Lower lobe of right lung (tissue), 2 donors: ENCODE results near the gene DNAAF5. TPM values are rescaled to one million over a fixed set of nuclear protein-coding genes. Genes with fewer than 3 reads are reported as not detected.

ENCODE experiments used
- ATAC-seq, 2 donors: fragments of 200-7000 bp; cut with Tn5 transposase; one replicate each; pipeline ENCODE4 v1.9.1; 2020 to 2022; ENCODE audit warnings: mild to moderate bottlenecking in 2 of 2, moderate library complexity in 2 of 2
- DNase-seq: peaks from one replicate; pipeline ENCODE4 v3.0.0-alpha.2; 2020
- H3K27ac ChIP-seq: fragments of 200-600 bp; one replicate; pipeline ENCODE4 v1.8.0; 2022
- H3K27me3 ChIP-seq: fragments of 200-600 bp; one replicate; pipeline ENCODE4 v1.8.0; 2022; ENCODE audit warnings: low read depth
- H3K36me3 ChIP-seq: fragments of 200-600 bp; one replicate; pipeline ENCODE4 v1.8.0; 2022; ENCODE audit warnings: mild to moderate bottlenecking
- H3K4me1 ChIP-seq: fragments of 200-600 bp; one replicate; pipeline ENCODE4 v1.8.0; 2022
- H3K4me3 ChIP-seq: fragments of 200-600 bp; one replicate; pipeline ENCODE4 v1.8.0; 2022; ENCODE audit warnings: mild to moderate bottlenecking
- H3K9me3 ChIP-seq: fragments of 200-600 bp; one replicate; pipeline ENCODE4 v1.8.0; 2022
- intact Hi-C: fragments of 100-400 bp; cut with DNase I; formaldehyde crosslinking; loops from one replicate; pipeline ENCODE4 v1.11.0; 2022
- total RNA-seq: library from RNA; stranded (reverse); fragmentation: NEBNext Ultra II Directional; extraction: Animal tissue kit (Norgen Biotek cat#: 25700); gene quantifications from one replicate; pipeline ENCODE4 v1.2.1, GENCODE V29; 2021
- TF ChIP-seq, protein P1 (sequence below): fragments of 200-600 bp; IDR thresholded peaks from one replicate; pipeline ENCODE4 v1.8.0; 2022; ENCODE audit warnings: antibody characterized with exemption, mild to moderate bottlenecking
- donor health status: DM: no; HTN: yes; CAD: no; lungs with severe emphysema.

DNAAF5 gene
- total RNA-seq, 1 donor from 2014 or later = 22.4 TPM

DNA sequence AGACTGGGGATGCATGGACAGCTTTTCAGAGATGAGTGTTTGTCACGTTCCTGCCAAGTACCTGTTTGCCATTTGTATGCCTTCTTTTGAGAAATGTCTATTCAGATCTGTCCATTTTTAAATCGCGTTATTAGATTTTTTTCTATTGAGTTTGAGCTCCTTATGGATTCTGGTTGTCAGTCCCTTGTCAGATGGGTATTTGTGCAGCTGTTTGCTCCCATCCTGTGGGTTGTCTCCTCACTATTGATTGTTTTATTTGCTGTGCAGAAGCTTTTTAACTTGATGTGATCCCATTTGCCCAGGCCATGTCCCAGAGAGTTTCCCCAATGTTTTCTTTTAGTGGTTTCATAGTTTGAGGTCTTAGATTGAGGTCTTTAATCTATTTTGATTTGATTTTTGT is 6.1 kb downstream of the DNAAF5 start:
- no peaks in the 10 kb centered on the region for H3K27me3 ChIP-seq
- no peak overlapping the region for H3K4me3 ChIP-seq
- ATAC-seq (no peak), DNase-seq (no peak)
- TF ChIP-seq, protein P1, sequence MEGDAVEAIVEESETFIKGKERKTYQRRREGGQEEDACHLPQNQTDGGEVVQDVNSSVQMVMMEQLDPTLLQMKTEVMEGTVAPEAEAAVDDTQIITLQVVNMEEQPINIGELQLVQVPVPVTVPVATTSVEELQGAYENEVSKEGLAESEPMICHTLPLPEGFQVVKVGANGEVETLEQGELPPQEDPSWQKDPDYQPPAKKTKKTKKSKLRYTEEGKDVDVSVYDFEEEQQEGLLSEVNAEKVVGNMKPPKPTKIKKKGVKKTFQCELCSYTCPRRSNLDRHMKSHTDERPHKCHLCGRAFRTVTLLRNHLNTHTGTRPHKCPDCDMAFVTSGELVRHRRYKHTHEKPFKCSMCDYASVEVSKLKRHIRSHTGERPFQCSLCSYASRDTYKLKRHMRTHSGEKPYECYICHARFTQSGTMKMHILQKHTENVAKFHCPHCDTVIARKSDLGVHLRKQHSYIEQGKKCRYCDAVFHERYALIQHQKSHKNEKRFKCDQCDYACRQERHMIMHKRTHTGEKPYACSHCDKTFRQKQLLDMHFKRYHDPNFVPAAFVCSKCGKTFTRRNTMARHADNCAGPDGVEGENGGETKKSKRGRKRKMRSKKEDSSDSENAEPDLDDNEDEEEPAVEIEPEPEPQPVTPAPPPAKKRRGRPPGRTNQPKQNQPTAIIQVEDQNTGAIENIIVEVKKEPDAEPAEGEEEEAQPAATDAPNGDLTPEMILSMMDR = no peak
- H3K36me3 ChIP-seq = peaks cover 34% of the 10 kb centered on the region
- no peak overlapping the region for H3K27ac ChIP-seq
- peaks cover 12% of the 10 kb centered on the region for H3K4me1 ChIP-seq
- intact Hi-C loops = no loop called here
- H3K9me3 ChIP-seq = peaks cover 12% of the 10 kb centered on the region

DNA sequence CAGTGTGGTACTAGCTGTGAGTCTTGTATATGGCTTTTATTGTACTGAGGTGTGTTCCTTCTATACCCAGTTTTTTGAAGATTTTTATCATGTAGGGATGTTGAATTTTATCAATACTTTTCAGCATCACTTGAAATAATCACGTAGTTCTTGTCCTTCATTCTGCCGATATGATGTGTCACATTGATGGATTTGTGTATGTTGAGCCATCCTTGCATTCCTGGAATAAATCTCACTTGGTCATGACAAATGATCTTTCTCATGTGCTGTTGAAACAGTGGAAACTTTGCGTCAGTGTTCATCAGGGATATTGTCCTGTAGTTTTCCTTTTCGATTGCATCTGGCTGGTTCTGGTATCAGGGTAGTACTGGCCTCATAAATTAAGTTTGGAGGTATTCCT is 7.7 kb downstream of the DNAAF5 start:
- Histone ChIP-seq H3K36me3 (peaks cover 37% of the 10 kb centered on the region), H3K4me3 (no peak overlapping the region), H3K9me3 (peaks cover 12% of the 10 kb centered on the region), H3K27me3 (no peaks in the 10 kb centered on the region), H3K27ac (no peak overlapping the region), H3K4me1 (no peaks in the 10 kb centered on the region)
- no peak for DNase-seq
- intact Hi-C loops = no loop called here
- TF ChIP-seq, protein P1 = no peak
- ATAC-seq = no peak

DNA sequence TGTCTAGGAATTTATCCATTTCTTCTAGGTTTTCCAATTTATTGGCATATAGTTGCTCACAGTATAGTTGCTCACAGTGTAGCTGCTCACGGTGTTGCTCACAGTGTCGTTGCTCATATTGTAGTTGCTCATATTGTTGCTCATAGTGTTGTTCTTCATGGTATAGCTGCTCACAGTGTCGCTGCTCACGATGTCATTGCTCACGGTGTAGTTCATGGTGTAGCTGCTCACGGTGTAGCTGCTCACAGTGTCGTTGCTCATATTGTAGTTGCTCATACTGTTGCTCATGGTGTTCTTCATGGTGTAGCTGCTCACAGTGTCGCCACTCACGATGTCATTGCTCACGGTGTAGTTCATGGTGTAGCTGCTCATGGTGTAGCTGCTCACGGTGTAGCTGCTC is 8.3 kb downstream of the DNAAF5 start:
- ATAC-seq (no peak), DNase-seq (no peak)

DNA sequence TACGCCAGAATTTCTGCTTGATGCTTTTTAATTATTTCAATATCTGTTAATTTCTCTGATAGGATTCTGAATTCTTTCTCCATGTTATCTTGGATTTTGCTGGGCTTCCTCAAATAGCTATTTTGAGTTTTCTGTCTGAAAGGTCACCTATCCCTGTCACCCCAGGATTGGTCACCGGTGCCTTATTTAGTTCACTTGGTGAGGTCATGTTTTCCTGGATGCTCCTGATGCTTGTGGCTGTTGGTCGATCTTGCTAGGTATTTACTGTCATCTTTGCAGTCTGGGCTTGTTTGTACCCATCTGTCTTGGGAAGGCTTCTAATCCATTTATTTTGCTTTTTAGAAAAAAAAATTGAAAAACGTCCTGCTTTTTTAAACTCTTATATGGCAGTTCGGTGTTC is 11.7 kb downstream of the DNAAF5 start:
- Histone ChIP-seq H3K4me3 (no peak overlapping the region), H3K36me3 (peaks cover 32% of the 10 kb centered on the region), H3K27ac (no peak overlapping the region), H3K9me3 (peaks cover 12% of the 10 kb centered on the region), H3K27me3 (no peaks in the 10 kb centered on the region), H3K4me1 (no peaks in the 10 kb centered on the region)
- TF ChIP-seq, protein P1 = no peak
- DNase-seq (no peak), ATAC-seq (no peak)
- intact Hi-C loops = no loop called here

More for the DNA sequence above, 8.3 kb downstream of the DNAAF5 start:
- Histone ChIP-seq H3K36me3 (peaks cover 33% of the 10 kb centered on the region), H3K27me3 (no peaks in the 10 kb centered on the region), H3K9me3 (peaks cover 12% of the 10 kb centered on the region), H3K27ac (no peak overlapping the region), H3K4me3 (no peak overlapping the region), H3K4me1 (no peaks in the 10 kb centered on the region)
- TF ChIP-seq, protein P1 = no peak
- intact Hi-C loops = no loop called here

DNA sequence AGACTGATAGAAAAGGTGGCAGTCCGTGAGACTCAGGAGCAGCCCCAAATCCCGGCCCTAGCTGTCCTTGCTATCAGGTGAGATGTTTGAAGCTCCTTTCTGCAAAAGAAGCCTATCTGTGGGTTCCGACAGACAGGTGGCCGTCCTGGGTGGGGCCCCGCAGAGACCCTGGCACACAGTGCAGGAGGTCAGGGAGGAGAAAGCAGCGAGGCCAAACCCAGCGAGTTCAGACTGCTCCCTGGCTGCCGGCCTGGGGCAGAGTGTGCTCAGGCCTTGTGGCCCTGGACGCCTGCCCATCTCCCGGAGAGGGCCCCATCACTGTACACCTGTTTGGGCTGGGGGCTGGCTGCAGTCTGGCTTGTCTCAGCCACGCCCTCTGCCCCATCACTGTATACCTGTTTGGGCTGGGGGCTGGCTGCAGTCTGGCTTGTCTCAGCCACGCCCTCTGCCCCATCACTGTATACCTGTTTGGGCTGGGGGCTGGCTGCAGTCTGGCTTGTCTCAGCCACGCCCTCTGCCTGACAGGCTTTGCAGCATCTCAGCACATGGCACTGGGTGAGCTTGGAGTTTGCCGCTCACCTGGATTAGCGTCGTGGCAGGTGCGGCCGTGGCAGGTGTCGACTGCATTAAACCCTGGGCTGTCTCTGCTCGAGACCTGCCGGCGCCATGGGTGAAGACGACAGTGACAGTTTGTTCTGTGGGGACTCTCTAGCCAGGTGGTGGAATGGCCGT is 12.4 kb downstream of the DNAAF5 start:
- TF ChIP-seq, protein P1 = no peak
- no peak overlapping the region for H3K4me3 ChIP-seq
- no peaks in the 10 kb centered on the region for H3K4me1 ChIP-seq
- intact Hi-C loops = no loop called here
- peak in 1 of 2 donors; percentile 15 for ATAC-seq
- H3K9me3 ChIP-seq = peaks cover 10% of the 10 kb centered on the region
- H3K36me3 ChIP-seq = peaks cover 29% of the 10 kb centered on the region
- H3K27ac ChIP-seq = no peak overlapping the region
- H3K27me3 ChIP-seq = no peaks in the 10 kb centered on the region
- DNase-seq = peak; percentile 17
